ENCODE measurements around the gene MAML2. TPM values are rescaled to one million over a fixed set of nuclear protein-coding genes. Genes with fewer than 3 reads are reported as not detected.

The MAML2 gene
- total RNA-seq, 1 donor from 2014 or later: 11.9 TPM

GRCh38 chr11:95999711-96000406 is 343.1 kb downstream of the MAML2 start:
- intact Hi-C loops (cut with micrococcal nuclease): loop anchor here (10.0 kb wide), 1 partner anchor 155 kb away; no protein-coding TSS in a partner anchor
- Mint-ChIP-seq H3K4me3 (no peak overlapping the region), H3K9me3 (peaks cover 13% of the 10 kb centered on the region), H3K27me3 (no peaks in the 10 kb centered on the region), H3K4me1 (peaks cover 5% of the 10 kb centered on the region), H3K36me3 (ENCODE audit: low read depth) (peaks cover 9% of the 10 kb centered on the region), H3K27ac (peak overlapping the region; percentile 34)
- DNase-seq: no peak

- H3K4me3 Mint-ChIP-seq: no peak overlapping the region
- no peak overlapping the region for H3K27ac Mint-ChIP-seq
- no peak for DNase-seq
- H3K27me3 Mint-ChIP-seq: no peaks in the 10 kb centered on the region
- intact Hi-C loops (cut with micrococcal nuclease): loop anchor here (10.0 kb wide), 1 partner anchor 152 kb away; no protein-coding TSS in a partner anchor
- H3K36me3 Mint-ChIP-seq (ENCODE audit: low read depth): peaks cover 3% of the 10 kb centered on the region
- H3K9me3 Mint-ChIP-seq: no peaks in the 10 kb centered on the region
- H3K4me1 Mint-ChIP-seq: peaks cover 11% of the 10 kb centered on the region
Observed at GRCh38 chr11:95996621-95997235, 346.3 kb downstream of the MAML2 start.

DNA sequence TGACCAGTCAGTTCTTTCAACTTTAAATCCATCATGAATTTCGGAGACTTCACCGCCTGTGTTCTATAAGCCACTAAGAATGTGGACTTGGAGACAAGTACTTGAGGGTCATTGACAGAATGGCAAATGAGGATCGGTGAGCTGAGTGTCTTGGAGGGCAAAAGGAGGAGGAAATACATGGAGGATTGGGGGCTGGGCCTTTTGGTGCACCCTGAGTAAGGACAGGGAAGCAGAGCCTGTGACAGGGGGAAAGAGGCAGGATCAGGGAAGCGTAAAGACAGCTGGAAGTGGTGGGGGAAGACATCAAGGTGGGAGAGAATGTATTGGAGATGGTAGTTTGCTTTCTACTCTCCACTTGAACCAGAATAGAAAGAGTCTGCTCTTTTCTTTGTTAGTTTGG is 348.7 kb downstream of the MAML2 start:
- Mint-ChIP-seq H3K36me3 (ENCODE audit: low read depth) (peaks cover 21% of the 10 kb centered on the region), H3K4me1 (peaks cover 12% of the 10 kb centered on the region), H3K27me3 (no peaks in the 10 kb centered on the region), H3K9me3 (no peaks in the 10 kb centered on the region), H3K27ac (no peak overlapping the region), H3K4me3 (no peak overlapping the region)
- DNase-seq: no peak
- intact Hi-C loops (cut with micrococcal nuclease): loop anchor here (10.0 kb wide), 1 partner anchor 150 kb away; no protein-coding TSS in a partner anchor

GRCh38 chr11:95993438-95994298 is 349.3 kb downstream of the MAML2 start:
- H3K9me3 Mint-ChIP-seq: no peaks in the 10 kb centered on the region
- intact Hi-C loops (cut with micrococcal nuclease): loop anchor here (10.0 kb wide), 1 partner anchor 149 kb away; no protein-coding TSS in a partner anchor
- H3K27me3 Mint-ChIP-seq: no peaks in the 10 kb centered on the region
- H3K36me3 Mint-ChIP-seq (ENCODE audit: low read depth): peaks cover 26% of the 10 kb centered on the region
- H3K4me1 Mint-ChIP-seq: peaks cover 12% of the 10 kb centered on the region
- no peak for DNase-seq
- H3K27ac Mint-ChIP-seq: no peak overlapping the region
- no peak overlapping the region for H3K4me3 Mint-ChIP-seq

DNA sequence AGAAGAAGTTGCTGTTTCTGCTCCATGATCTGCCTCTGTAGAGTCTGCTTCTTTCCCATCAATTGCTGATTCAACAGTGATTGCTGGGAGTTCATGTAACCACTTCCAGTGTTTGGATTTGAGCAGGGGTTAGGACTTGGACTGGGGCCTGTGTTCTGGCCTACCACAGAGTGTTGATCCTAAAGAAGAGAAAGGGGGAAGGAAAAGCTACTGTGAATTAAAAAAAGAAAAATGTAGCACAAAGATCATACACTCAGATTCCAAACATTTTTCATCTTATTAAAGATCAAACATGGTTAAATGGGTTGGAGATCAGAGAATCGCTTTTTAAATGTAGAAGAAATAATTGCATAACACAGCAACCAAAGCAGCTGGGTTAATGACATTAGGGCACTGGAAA is 351.4 kb downstream of the MAML2 start:
- Mint-ChIP-seq H3K27me3 (no peaks in the 10 kb centered on the region), H3K4me1 (peaks cover 12% of the 10 kb centered on the region), H3K27ac (no peak overlapping the region), H3K36me3 (ENCODE audit: low read depth) (peaks cover 33% of the 10 kb centered on the region), H3K4me3 (no peak overlapping the region), H3K9me3 (no peaks in the 10 kb centered on the region)
- DNase-seq: no peak
- intact Hi-C loops (cut with micrococcal nuclease): loop anchor here (10.0 kb wide), 1 partner anchor 147 kb away; no protein-coding TSS in a partner anchor

DNA sequence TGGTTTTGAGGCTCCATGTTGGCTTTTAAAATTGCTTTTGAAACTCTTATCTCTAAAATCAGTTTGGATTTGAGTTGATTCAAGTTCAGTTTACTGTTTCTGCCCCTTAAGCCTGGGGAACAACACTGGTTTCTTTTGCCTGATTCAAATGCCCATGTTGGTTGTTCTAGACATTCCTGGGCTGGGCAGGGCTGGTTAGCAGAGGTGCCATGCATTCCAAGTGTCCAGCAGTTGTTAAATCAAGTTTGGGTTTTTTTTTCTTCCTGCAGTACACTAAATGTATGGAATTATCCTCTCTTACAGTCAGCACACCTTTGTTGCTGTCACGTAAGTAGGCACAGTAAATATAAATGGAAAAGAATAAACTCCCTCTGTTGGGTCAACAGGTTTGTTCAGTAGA is 351.9 kb downstream of the MAML2 start:
- no peaks in the 10 kb centered on the region for H3K9me3 Mint-ChIP-seq
- no peak overlapping the region for H3K4me3 Mint-ChIP-seq
- H3K36me3 Mint-ChIP-seq (ENCODE audit: low read depth): peaks cover 33% of the 10 kb centered on the region
- no peak for DNase-seq
- no peak overlapping the region for H3K27ac Mint-ChIP-seq
- no peaks in the 10 kb centered on the region for H3K27me3 Mint-ChIP-seq
- peaks cover 12% of the 10 kb centered on the region for H3K4me1 Mint-ChIP-seq
- intact Hi-C loops (cut with micrococcal nuclease): loop anchor here (10.0 kb wide), 1 partner anchor 146 kb away; no protein-coding TSS in a partner anchor

DNA sequence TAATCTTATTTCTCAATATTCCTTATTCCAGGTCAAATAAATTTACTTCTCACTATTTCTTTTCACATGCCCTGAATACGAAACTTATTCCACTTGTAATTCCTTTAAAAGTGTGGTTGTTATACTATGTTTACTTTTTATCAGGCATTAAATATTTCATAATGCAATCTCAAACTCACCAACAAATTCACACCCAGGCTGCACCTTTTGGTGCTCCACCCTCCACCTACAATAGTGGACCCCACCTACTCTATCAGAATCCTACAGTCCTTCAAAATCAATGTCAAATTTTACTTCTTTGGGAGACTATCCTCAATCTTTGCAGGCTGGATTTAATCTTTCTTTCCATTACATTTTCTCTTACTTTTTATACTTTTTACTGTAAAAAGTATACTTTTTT is 353.2 kb downstream of the MAML2 start:
- intact Hi-C loops (cut with micrococcal nuclease): loop anchor here (10.0 kb wide), 1 partner anchor 145 kb away; no protein-coding TSS in a partner anchor
- peaks cover 37% of the 10 kb centered on the region for H3K36me3 Mint-ChIP-seq (ENCODE audit: low read depth)
- no peaks in the 10 kb centered on the region for H3K9me3 Mint-ChIP-seq
- H3K27me3 Mint-ChIP-seq: no peaks in the 10 kb centered on the region
- H3K4me3 Mint-ChIP-seq: no peak overlapping the region
- peaks cover 14% of the 10 kb centered on the region for H3K4me1 Mint-ChIP-seq
- no peak overlapping the region for H3K27ac Mint-ChIP-seq
- DNase-seq: no peak

GRCh38 chr11:95989076-95989605 is 353.9 kb downstream of the MAML2 start:
- intact Hi-C loops (cut with micrococcal nuclease): no loop called here
- Mint-ChIP-seq H3K36me3 (ENCODE audit: low read depth) (peaks cover 42% of the 10 kb centered on the region), H3K4me1 (peaks cover 11% of the 10 kb centered on the region), H3K27me3 (no peaks in the 10 kb centered on the region), H3K9me3 (no peaks in the 10 kb centered on the region), H3K27ac (no peak overlapping the region), H3K4me3 (no peak overlapping the region)
- DNase-seq: no peak

DNA sequence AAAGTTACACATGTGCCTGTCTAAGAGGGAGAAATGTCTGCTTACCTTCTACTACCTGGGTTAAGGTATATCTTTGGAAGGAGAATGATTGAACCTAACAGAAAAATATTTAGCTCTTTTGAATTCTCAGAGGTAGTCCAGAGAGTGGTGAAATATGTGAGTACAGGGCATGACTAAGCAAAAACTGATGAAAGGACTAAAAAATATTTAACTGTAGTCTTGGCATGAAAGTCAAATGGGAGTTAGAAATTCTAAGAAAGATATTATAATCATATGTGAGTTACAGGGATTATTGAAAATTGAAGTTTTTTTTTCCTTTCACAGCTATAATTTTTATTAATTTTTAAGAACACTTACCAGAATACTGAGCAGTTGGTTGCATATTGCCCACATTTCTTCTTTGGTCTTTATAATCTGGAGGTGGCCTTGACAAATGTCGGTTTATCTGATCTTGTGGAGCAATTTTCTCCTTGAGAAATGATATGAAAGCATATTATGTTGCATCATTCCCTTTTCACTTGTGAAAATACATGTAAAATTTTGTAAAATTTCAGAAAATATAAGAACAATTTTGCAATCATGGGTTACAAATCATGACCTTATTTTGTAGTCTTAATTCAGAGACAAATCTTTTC is 357.7 kb downstream of the MAML2 start:
- Mint-ChIP-seq H3K27ac (no peak overlapping the region), H3K4me3 (no peak overlapping the region), H3K27me3 (no peaks in the 10 kb centered on the region), H3K9me3 (no peaks in the 10 kb centered on the region), H3K36me3 (ENCODE audit: low read depth) (peaks cover 44% of the 10 kb centered on the region), H3K4me1 (peaks cover 4% of the 10 kb centered on the region)
- no peak for DNase-seq
- intact Hi-C loops (cut with micrococcal nuclease): no loop called here

- no peak for DNase-seq
- H3K36me3 Mint-ChIP-seq (ENCODE audit: low read depth): peaks cover 41% of the 10 kb centered on the region
- H3K27me3 Mint-ChIP-seq: no peaks in the 10 kb centered on the region
- no peak overlapping the region for H3K4me3 Mint-ChIP-seq
- no peaks in the 10 kb centered on the region for H3K9me3 Mint-ChIP-seq
- intact Hi-C loops (cut with micrococcal nuclease): no loop called here
- H3K4me1 Mint-ChIP-seq: peaks cover 4% of the 10 kb centered on the region
- no peak overlapping the region for H3K27ac Mint-ChIP-seq
Observed at GRCh38 chr11:95984072-95984471, 358.9 kb downstream of the MAML2 start.

GRCh38 chr11:95977534-95978174 is 365.3 kb downstream of the MAML2 start:
- H3K4me1 Mint-ChIP-seq: no peaks in the 10 kb centered on the region
- DNase-seq: no peak
- H3K36me3 Mint-ChIP-seq (ENCODE audit: low read depth): peaks cover 35% of the 10 kb centered on the region
- no peak overlapping the region for H3K4me3 Mint-ChIP-seq
- H3K27me3 Mint-ChIP-seq: no peaks in the 10 kb centered on the region
- H3K9me3 Mint-ChIP-seq: no peaks in the 10 kb centered on the region
- intact Hi-C loops (cut with micrococcal nuclease): no loop called here
- no peak overlapping the region for H3K27ac Mint-ChIP-seq

DNA sequence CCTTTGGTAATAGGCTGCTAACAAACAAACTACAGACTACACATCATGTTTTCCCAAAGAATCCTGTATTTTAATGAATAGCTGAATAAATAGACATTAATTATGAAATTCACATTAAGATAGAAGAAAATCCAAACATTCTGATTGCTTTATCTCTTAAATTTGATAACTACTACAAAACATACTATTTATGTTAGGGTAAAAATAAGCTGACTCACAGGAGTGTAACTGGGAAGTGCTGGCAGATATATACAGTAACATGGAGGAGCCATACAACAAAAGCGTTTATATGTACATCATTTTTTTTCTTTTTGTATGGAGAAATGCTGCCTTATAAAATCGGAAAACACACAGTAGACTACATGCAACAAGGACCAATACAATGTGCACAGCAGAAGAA is 366.4 kb downstream of the MAML2 start:
- H3K36me3 Mint-ChIP-seq (ENCODE audit: low read depth): peaks cover 32% of the 10 kb centered on the region
- no peak for DNase-seq
- no peaks in the 10 kb centered on the region for H3K4me1 Mint-ChIP-seq
- no peak overlapping the region for H3K4me3 Mint-ChIP-seq
- intact Hi-C loops (cut with micrococcal nuclease): no loop called here
- peaks cover 2% of the 10 kb centered on the region for H3K27me3 Mint-ChIP-seq
- no peaks in the 10 kb centered on the region for H3K9me3 Mint-ChIP-seq
- no peak overlapping the region for H3K27ac Mint-ChIP-seq

GRCh38 chr11:95975343-95975742 is 367.7 kb downstream of the MAML2 start:
- peaks cover 21% of the 10 kb centered on the region for H3K36me3 Mint-ChIP-seq (ENCODE audit: low read depth)
- no peak overlapping the region for H3K4me3 Mint-ChIP-seq
- no peak for DNase-seq
- peaks cover 2% of the 10 kb centered on the region for H3K27me3 Mint-ChIP-seq
- intact Hi-C loops (cut with micrococcal nuclease): no loop called here
- no peaks in the 10 kb centered on the region for H3K4me1 Mint-ChIP-seq
- H3K27ac Mint-ChIP-seq: no peak overlapping the region
- no peaks in the 10 kb centered on the region for H3K9me3 Mint-ChIP-seq
